ENCODE results near the gene KDM5C.

DNA sequence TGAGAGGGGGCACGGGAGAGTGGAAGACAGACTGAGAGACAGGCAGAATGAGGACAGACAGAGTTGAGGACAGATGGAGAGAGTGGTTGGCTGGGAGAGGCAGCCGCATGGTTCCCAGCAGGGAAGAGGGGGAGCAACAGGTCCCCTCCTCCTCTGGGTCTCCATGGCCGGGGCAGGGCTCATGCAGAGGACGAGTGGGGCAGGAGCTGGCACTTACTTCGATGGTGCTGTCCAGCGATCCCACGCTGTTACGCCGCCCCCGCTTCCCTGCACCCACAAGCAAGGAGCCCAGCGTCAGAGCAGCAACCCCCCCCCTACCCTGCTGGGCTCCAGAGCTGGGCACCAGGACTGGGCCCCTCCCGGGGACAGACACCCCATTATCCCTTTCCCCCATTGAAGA, 10.6 kb upstream of the KDM5C start:
- TF ChIP-seq FOXM1 (IDR thresholded peaks at IDR 0.05; ENCODE audit: borderline replicate concordance, low read depth) (no peak), YY1 (IDR thresholded peaks at IDR 0.05; ENCODE audit: low read depth) (no peak), TCF12 (IDR thresholded peaks at IDR 0.05; ENCODE audit: low read depth) (no peak), EP300 (IDR thresholded peaks at IDR 0.05; ENCODE audit: borderline replicate concordance) (no peak), TAF1 (IDR thresholded peaks at IDR 0.05; ENCODE audit: low read depth) (no peak), RAD21 (IDR thresholded peaks at IDR 0.05; ENCODE audit: low read depth) (no peak)
- TF ChIP-seq, protein P1, sequence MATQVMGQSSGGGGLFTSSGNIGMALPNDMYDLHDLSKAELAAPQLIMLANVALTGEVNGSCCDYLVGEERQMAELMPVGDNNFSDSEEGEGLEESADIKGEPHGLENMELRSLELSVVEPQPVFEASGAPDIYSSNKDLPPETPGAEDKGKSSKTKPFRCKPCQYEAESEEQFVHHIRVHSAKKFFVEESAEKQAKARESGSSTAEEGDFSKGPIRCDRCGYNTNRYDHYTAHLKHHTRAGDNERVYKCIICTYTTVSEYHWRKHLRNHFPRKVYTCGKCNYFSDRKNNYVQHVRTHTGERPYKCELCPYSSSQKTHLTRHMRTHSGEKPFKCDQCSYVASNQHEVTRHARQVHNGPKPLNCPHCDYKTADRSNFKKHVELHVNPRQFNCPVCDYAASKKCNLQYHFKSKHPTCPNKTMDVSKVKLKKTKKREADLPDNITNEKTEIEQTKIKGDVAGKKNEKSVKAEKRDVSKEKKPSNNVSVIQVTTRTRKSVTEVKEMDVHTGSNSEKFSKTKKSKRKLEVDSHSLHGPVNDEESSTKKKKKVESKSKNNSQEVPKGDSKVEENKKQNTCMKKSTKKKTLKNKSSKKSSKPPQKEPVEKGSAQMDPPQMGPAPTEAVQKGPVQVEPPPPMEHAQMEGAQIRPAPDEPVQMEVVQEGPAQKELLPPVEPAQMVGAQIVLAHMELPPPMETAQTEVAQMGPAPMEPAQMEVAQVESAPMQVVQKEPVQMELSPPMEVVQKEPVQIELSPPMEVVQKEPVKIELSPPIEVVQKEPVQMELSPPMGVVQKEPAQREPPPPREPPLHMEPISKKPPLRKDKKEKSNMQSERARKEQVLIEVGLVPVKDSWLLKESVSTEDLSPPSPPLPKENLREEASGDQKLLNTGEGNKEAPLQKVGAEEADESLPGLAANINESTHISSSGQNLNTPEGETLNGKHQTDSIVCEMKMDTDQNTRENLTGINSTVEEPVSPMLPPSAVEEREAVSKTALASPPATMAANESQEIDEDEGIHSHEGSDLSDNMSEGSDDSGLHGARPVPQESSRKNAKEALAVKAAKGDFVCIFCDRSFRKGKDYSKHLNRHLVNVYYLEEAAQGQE (IDR thresholded peaks at IDR 0.05; ENCODE audit: low read depth) = no peak
